Suprapubic skin (tissue), 4 donors: ENCODE data around the gene CALML6.

Experiments
- EP300 ChIP-seq: sonication (generic); formaldehyde crosslinking; IDR thresholded peaks from one replicate; pipeline ENCODE4 v1.6.1; 2017; ENCODE audit warnings: antibody characterized with exemption
- POLR2AphosphoS5 ChIP-seq, 3 donors: sonication (generic); formaldehyde crosslinking; IDR thresholded peaks; one replicate each; pipeline ENCODE4 v1.6.1; 2017; ENCODE audit warnings: antibody characterized with exemption in 3 of 3
- TF ChIP-seq, protein P1 (sequence below), 2 donors: fragments of 200-600 bp in 1 of 2; fragments of 450-650 bp in 1 of 2; sonication (generic) in 1 of 2; IDR thresholded peaks; one replicate each; pipeline ENCODE4 v1.5.1; 2016 to 2019; ENCODE audit warnings: antibody characterized with exemption in 2 of 2, mild to moderate bottlenecking in 1 of 2, moderate library complexity in 1 of 2

DNA sequence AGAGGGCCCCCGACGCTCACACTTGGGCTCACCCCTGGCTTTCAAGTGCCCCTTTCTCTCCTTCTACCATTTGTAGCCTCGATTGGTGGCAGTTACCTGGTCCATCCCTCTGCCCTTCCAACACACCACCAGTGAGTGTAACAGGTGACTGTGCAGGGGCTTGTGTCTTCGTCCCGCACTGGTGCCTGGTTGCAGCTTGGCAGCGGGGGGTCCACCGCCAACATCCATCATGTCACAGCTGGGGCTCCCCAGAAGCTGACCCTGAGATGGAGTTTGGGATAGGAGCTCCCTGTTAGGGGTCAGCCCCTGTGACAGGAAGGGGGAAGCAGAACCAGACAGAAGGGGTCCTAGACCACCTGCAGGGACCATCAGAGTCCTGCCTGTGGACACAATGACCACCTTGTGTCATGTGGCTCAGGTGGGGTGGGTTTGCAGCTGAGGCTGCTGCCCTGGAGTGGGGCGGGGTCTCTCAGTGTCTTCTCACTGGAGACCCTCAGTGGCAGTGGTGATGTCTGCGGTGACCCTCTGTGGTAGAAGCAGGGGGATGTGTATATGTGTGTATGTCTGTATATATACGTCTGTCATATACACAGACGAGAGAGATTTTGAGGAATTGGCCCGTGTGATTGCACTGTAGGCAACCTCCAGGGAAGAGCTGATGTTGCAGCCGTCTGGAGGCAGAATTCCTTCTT lies 3.6 kb upstream of the CALML6 start:
- TF ChIP-seq POLR2AphosphoS5 (IDR thresholded peaks at IDR 0.05) (no peak), EP300 (no peak)
- TF ChIP-seq, protein P1, sequence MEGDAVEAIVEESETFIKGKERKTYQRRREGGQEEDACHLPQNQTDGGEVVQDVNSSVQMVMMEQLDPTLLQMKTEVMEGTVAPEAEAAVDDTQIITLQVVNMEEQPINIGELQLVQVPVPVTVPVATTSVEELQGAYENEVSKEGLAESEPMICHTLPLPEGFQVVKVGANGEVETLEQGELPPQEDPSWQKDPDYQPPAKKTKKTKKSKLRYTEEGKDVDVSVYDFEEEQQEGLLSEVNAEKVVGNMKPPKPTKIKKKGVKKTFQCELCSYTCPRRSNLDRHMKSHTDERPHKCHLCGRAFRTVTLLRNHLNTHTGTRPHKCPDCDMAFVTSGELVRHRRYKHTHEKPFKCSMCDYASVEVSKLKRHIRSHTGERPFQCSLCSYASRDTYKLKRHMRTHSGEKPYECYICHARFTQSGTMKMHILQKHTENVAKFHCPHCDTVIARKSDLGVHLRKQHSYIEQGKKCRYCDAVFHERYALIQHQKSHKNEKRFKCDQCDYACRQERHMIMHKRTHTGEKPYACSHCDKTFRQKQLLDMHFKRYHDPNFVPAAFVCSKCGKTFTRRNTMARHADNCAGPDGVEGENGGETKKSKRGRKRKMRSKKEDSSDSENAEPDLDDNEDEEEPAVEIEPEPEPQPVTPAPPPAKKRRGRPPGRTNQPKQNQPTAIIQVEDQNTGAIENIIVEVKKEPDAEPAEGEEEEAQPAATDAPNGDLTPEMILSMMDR (IDR thresholded peaks at IDR 0.05), result no peak
